ENCODE data around the gene DDX20.

- TF ChIP-seq EZH2 (IDR thresholded peaks at IDR 0.05; ENCODE audit: low read length, unreplicated experiment), result no peak
- no peak for TF ChIP-seq CTCF (conservative IDR thresholded peaks at IDR 0.05; ENCODE audit: low read depth, low read length)
Observed at GRCh38 chr1:111770916-111771315, 15.2 kb downstream of the DDX20 start.

Measured in PC-3 (cell line).